ENCODE results near the gene ACTRT2. TPM values are rescaled to one million over a fixed set of nuclear protein-coding genes. Genes with fewer than 3 reads are reported as not detected.

The ACTRT2 gene
- total RNA-seq, 1 donor from 2014 or later: not detected

GRCh38 chr1:2983319-2983705 lies 38.0 kb upstream of the ACTRT2 start:
- DNase-seq (ENCODE audit: extremely low read depth, low read depth, low spot score): no peak

- DNase-seq (ENCODE audit: extremely low read depth, low read depth, low spot score): no peak
Observed at GRCh38 chr1:2983706-2984398, 37.4 kb upstream of the ACTRT2 start.

- no peak for DNase-seq (ENCODE audit: extremely low read depth, low read depth, low spot score)
Observed at GRCh38 chr1:2984399-2985061, 36.7 kb upstream of the ACTRT2 start.

- no peak for DNase-seq (ENCODE audit: extremely low read depth, low read depth, low spot score)
Observed at GRCh38 chr1:2985067-2985561, 36.2 kb upstream of the ACTRT2 start.

GRCh38 chr1:2985694-2986548 lies 35.3 kb upstream of the ACTRT2 start:
- no peak for DNase-seq (ENCODE audit: extremely low read depth, low read depth, low spot score)

GRCh38 chr1:2986549-2987305 lies 34.5 kb upstream of the ACTRT2 start:
- DNase-seq (ENCODE audit: extremely low read depth, low read depth, low spot score): no peak

- DNase-seq (ENCODE audit: extremely low read depth, low read depth, low spot score): no peak
Observed at GRCh38 chr1:2987773-2988172, 33.5 kb upstream of the ACTRT2 start.

GRCh38 chr1:2988256-2988655 lies 33.0 kb upstream of the ACTRT2 start:
- DNase-seq (ENCODE audit: extremely low read depth, low read depth, low spot score): no peak

GRCh38 chr1:2989185-2989584 lies 32.1 kb upstream of the ACTRT2 start:
- DNase-seq (ENCODE audit: extremely low read depth, low read depth, low spot score): no peak

- no peak for DNase-seq (ENCODE audit: extremely low read depth, low read depth, low spot score)
Observed at GRCh38 chr1:2989976-2990375, 31.3 kb upstream of the ACTRT2 start.

GRCh38 chr1:2990376-2991115 lies 30.7 kb upstream of the ACTRT2 start:
- no peak for DNase-seq (ENCODE audit: extremely low read depth, low read depth, low spot score)

GRCh38 chr1:2991753-2992495 lies 29.3 kb upstream of the ACTRT2 start:
- DNase-seq (ENCODE audit: extremely low read depth, low read depth, low spot score): no peak

GRCh38 chr1:2998503-2999100 lies 22.7 kb upstream of the ACTRT2 start:
- no peak for DNase-seq (ENCODE audit: extremely low read depth, low read depth, low spot score)

GRCh38 chr1:2999138-2999537 lies 22.1 kb upstream of the ACTRT2 start:
- DNase-seq (ENCODE audit: extremely low read depth, low read depth, low spot score): no peak

- DNase-seq (ENCODE audit: extremely low read depth, low read depth, low spot score): no peak
Observed at GRCh38 chr1:2999571-2999970, 21.7 kb upstream of the ACTRT2 start.

- DNase-seq (ENCODE audit: extremely low read depth, low read depth, low spot score): no peak
Observed at GRCh38 chr1:3000214-3000613, 21.1 kb upstream of the ACTRT2 start.

- no peak for DNase-seq (ENCODE audit: extremely low read depth, low read depth, low spot score)
Observed at GRCh38 chr1:3000671-3001470, 20.4 kb upstream of the ACTRT2 start.

Data from glomerular endothelial cell (primary cell).